Endothelial cell (in vitro differentiated cells): ENCODE results near the gene FBRSL1. TPM values are rescaled to one million over a fixed set of nuclear protein-coding genes. Genes with fewer than 3 reads are reported as not detected.

Experiments used
- DNase-seq: peaks from one replicate; pipeline ENCODE4 v3.0.0; 2021; ENCODE audit warnings: low spot score
- H3K27ac Mint-ChIP-seq: one replicate; pipeline ENCODE4 v1.8.0; 2021; ENCODE audit warnings: mixed read lengths, inconsistent platforms; ENCODE audit not compliant: unreplicated experiment
- H3K27me3 Mint-ChIP-seq: one replicate; pipeline ENCODE4 v1.8.0; 2021; ENCODE audit warnings: mild to moderate bottlenecking, moderate library complexity, mixed read lengths, inconsistent platforms; ENCODE audit not compliant: unreplicated experiment
- H3K36me3 Mint-ChIP-seq: one replicate; pipeline ENCODE4 v1.8.0; 2021; ENCODE audit warnings: mild to moderate bottlenecking, low read depth, mixed read lengths, inconsistent platforms; ENCODE audit not compliant: unreplicated experiment
- H3K4me1 Mint-ChIP-seq: one replicate; pipeline ENCODE4 v1.8.0; 2021; ENCODE audit warnings: mild to moderate bottlenecking, mixed read lengths, inconsistent platforms; ENCODE audit not compliant: unreplicated experiment
- H3K4me3 Mint-ChIP-seq: one replicate; pipeline ENCODE4 v1.8.0; 2021; ENCODE audit warnings: mild to moderate bottlenecking, mixed read lengths, inconsistent platforms; ENCODE audit not compliant: unreplicated experiment
- H3K9me3 Mint-ChIP-seq: one replicate; pipeline ENCODE4 v1.8.0; 2021; ENCODE audit warnings: mixed read lengths, inconsistent platforms; ENCODE audit not compliant: unreplicated experiment
- CTCF ChIP-seq: fragments of 200-600 bp; sonication (generic); IDR thresholded peaks from one replicate; pipeline ENCODE4 v1.5.0; 2021; ENCODE audit warnings: antibody characterized with exemption; ENCODE audit not compliant: unreplicated experiment
- total RNA-seq: library from RNA; stranded (reverse); fragmentation: NEBNext Ultra II Directional; extraction: Animal tissue kit (Norgen Biotek cat#: 25700); gene quantifications from one replicate; pipeline ENCODE4 v1.2.1, GENCODE V29; 2021; ENCODE audit not compliant: unreplicated experiment

FBRSL1 gene
- total RNA-seq, 1 donor from 2014 or later, result 38.4 TPM

- Mint-ChIP-seq H3K4me3 (no peak overlapping the region), H3K27ac (no peak overlapping the region), H3K36me3 (peaks cover 5% of the 10 kb centered on the region), H3K9me3 (no peaks in the 10 kb centered on the region), H3K27me3 (peaks cover 6% of the 10 kb centered on the region), H3K4me1 (no peaks in the 10 kb centered on the region)
- TF ChIP-seq CTCF, result no peak
- DNase-seq, result no peak
Measured at GRCh38 chr12:132543298-132544079, 53.5 kb downstream of the FBRSL1 start.

- Mint-ChIP-seq H3K4me1 (no peaks in the 10 kb centered on the region), H3K27me3 (peaks cover 6% of the 10 kb centered on the region), H3K27ac (no peak overlapping the region), H3K4me3 (no peak overlapping the region), H3K36me3 (peaks cover 5% of the 10 kb centered on the region), H3K9me3 (no peaks in the 10 kb centered on the region)
- no peak for DNase-seq
- TF ChIP-seq CTCF, result no peak
Measured at GRCh38 chr12:132544080-132544397, 54.1 kb downstream of the FBRSL1 start.

- Mint-ChIP-seq H3K27me3 (peaks cover 6% of the 10 kb centered on the region), H3K27ac (peak overlapping the region; percentile 7), H3K9me3 (no peaks in the 10 kb centered on the region), H3K4me3 (peak overlapping the region; percentile 44), H3K4me1 (no peaks in the 10 kb centered on the region), H3K36me3 (peaks cover 5% of the 10 kb centered on the region)
- no peak for TF ChIP-seq CTCF
- no peak for DNase-seq
Measured at GRCh38 chr12:132544498-132544897, 54.5 kb downstream of the FBRSL1 start.

GRCh38 chr12:132545164-132545953 lies 55.4 kb downstream of the FBRSL1 start:
- peaks cover 5% of the 10 kb centered on the region for H3K36me3 Mint-ChIP-seq
- H3K4me3 Mint-ChIP-seq, result no peak overlapping the region
- H3K9me3 Mint-ChIP-seq, result no peaks in the 10 kb centered on the region
- TF ChIP-seq CTCF, result no peak
- no peak for DNase-seq
- H3K4me1 Mint-ChIP-seq, result no peaks in the 10 kb centered on the region
- H3K27ac Mint-ChIP-seq, result no peak overlapping the region
- H3K27me3 Mint-ChIP-seq, result peaks cover 10% of the 10 kb centered on the region

- Mint-ChIP-seq H3K36me3 (peaks cover 5% of the 10 kb centered on the region), H3K9me3 (no peaks in the 10 kb centered on the region), H3K27me3 (peaks cover 12% of the 10 kb centered on the region), H3K27ac (no peak overlapping the region), H3K4me1 (no peaks in the 10 kb centered on the region), H3K4me3 (no peak overlapping the region)
- no peak for DNase-seq
- TF ChIP-seq CTCF, result no peak
Measured at GRCh38 chr12:132545955-132546354, 56.0 kb downstream of the FBRSL1 start.
